Measurements from ENCODE around the gene OPN3. TPM values are rescaled to one million over a fixed set of nuclear protein-coding genes. Genes with fewer than 3 reads are reported as not detected.

OPN3 gene
- total RNA-seq, 2 donors from 2014 or later = 9.2 to 14.7 TPM

DNA sequence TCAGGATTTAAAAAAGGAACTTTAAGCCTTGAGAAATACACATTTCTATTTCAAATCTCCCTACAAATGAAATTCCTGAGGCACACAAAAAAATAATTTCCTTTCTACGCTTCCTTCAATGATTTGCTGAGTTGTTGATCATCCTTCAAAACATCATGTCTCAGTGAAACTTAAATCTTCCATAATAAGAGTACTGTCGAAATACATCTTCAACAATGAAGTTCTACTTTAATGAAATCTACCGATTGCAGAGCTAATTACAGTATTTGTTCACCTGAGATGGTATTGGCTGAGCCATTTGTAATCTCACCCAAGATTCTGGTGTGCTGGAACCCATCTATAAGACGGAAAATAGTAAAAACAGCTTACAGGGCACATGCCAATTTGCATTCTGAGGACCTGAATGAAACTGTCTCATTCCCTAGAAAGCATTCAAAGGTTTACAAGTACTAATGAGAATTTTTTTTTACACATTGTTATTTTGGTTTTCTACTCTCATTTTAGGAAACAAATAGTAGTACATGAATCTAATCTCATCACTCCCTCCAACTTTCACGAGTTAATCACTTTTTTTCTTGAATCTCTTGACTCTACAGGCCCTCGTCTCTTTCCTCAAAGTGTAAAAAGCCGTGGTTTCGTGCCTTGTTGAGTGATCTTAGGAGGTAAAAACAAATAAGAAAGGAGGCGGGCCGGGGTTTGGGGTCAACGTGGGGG lies 1.1 kb downstream of the OPN3 start:
- no peaks in the 10 kb centered on the region for H3K27me3 Mint-ChIP-seq
- H3K36me3 Mint-ChIP-seq (ENCODE audit: low read depth) = peaks cover 40% of the 10 kb centered on the region
- peak overlapping the region; percentile 83 for H3K4me3 Mint-ChIP-seq
- peak overlapping the region; percentile 60 for H3K27ac Mint-ChIP-seq
- peaks cover 25% of the 10 kb centered on the region for H3K4me1 Mint-ChIP-seq
- peaks cover 4% of the 10 kb centered on the region for H3K9me3 Mint-ChIP-seq
- ATAC-seq (replicated peaks) = no peak

DNA sequence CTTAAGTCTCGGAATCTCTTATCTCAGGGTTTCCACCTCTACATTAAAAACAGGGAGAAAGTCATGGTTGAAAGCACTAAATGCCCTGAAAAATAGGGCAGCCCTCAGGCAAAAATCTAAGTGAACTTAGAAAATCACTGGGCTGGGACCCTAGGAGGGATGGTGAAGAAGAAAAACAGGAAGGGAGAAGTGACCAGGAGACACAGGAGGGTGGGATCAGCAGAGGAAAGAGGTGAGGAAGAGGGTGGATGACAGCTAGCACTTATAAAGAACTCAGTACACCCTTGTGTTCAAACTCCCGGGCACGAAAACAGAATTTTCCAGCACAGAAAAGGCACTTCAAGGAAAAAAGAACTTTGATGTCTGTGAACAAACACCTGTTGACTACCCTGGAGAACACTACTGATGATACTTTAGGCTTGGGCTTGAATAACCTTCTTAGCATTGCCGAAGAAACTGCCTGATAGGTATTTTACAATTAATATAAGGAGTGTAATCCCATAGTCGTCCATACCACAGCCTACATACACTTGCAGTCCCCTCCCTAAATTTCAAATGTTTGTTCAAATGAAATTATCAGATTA lies 2.0 kb downstream of the OPN3 start:
- Mint-ChIP-seq H3K9me3 (peaks cover 4% of the 10 kb centered on the region), H3K27me3 (no peaks in the 10 kb centered on the region), H3K4me3 (peak overlapping the region; percentile 83), H3K27ac (no peak overlapping the region), H3K4me1 (peaks cover 25% of the 10 kb centered on the region), H3K36me3 (ENCODE audit: low read depth) (peaks cover 41% of the 10 kb centered on the region)
- no peak for ATAC-seq (replicated peaks)

DNA sequence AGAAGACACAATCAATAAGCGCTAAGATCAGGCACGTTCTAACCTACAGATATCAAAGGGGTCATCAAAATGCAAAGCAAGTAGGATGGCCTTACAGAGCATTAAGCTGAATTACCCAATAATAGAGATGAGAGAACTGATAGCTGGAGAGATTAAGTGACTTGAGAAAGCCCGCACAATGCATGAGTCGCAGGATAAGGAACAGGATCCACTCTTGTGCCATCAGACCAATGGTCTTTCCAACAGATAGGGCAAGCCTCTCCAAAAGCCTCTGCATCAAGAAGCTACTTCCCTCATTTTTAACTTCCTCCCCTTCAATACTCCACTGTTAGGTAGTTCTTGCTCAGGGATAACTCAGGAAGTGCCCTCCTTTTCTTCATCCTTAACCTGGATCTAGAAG lies 2.6 kb downstream of the OPN3 start:
- Mint-ChIP-seq H3K9me3 (peaks cover 4% of the 10 kb centered on the region), H3K4me3 (peak overlapping the region; percentile 83), H3K27me3 (no peaks in the 10 kb centered on the region), H3K36me3 (ENCODE audit: low read depth) (peaks cover 41% of the 10 kb centered on the region), H3K4me1 (peaks cover 25% of the 10 kb centered on the region), H3K27ac (no peak overlapping the region)
- ATAC-seq (replicated peaks) = no peak

DNA sequence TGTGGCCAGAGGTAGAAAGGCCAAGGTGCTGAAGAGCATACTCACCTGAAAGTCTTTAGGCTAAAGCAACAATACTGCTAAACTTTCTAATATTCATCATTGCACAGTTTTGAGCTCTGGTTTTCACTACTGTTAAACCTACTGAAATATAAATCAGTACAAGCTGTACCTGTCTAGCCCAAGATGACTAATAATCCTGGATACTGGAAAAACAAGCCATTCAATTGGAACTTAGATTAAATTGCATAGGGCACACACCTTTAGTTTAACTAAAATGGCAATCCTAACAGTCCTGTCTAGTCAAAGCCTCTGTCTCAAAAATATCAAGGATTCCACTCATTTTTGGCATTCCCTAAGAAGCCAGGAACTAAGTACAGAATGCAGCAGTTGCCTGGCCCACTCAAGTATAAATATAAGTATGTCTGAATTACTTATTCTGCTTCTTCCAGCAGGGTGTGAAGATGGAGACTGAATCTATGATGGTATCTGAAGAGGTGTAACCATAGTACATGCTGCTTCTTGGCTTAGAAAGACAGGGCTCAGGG lies 3.1 kb downstream of the OPN3 start:
- H3K4me3 Mint-ChIP-seq = peak overlapping the region; percentile 83
- peaks cover 27% of the 10 kb centered on the region for H3K4me1 Mint-ChIP-seq
- H3K9me3 Mint-ChIP-seq = peaks cover 4% of the 10 kb centered on the region
- H3K27ac Mint-ChIP-seq = no peak overlapping the region
- no peaks in the 10 kb centered on the region for H3K27me3 Mint-ChIP-seq
- no peak for ATAC-seq (replicated peaks)
- peaks cover 45% of the 10 kb centered on the region for H3K36me3 Mint-ChIP-seq (ENCODE audit: low read depth)

DNA sequence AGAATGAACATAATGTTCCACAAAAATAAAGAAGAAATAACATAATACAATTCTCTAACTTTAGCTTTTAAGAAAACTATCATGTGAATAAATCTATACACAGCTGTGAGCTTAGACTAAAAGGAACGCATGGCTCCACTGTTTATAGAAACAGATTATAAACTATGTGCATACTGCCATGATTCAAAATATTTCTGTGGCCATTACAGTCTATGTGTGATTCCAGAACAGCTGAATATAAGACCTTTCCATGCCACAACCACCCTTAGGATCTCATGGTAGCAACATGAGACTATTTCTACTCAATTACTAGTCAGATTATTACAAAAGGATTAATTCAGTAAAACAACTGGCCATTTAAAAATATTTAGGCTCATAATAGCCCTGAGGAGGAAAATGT lies 3.9 kb downstream of the OPN3 start:
- no peaks in the 10 kb centered on the region for H3K27me3 Mint-ChIP-seq
- H3K36me3 Mint-ChIP-seq (ENCODE audit: low read depth) = peaks cover 52% of the 10 kb centered on the region
- peaks cover 29% of the 10 kb centered on the region for H3K4me1 Mint-ChIP-seq
- no peak overlapping the region for H3K4me3 Mint-ChIP-seq
- H3K9me3 Mint-ChIP-seq = peaks cover 4% of the 10 kb centered on the region
- H3K27ac Mint-ChIP-seq = no peak overlapping the region
- ATAC-seq (replicated peaks) = no peak

DNA sequence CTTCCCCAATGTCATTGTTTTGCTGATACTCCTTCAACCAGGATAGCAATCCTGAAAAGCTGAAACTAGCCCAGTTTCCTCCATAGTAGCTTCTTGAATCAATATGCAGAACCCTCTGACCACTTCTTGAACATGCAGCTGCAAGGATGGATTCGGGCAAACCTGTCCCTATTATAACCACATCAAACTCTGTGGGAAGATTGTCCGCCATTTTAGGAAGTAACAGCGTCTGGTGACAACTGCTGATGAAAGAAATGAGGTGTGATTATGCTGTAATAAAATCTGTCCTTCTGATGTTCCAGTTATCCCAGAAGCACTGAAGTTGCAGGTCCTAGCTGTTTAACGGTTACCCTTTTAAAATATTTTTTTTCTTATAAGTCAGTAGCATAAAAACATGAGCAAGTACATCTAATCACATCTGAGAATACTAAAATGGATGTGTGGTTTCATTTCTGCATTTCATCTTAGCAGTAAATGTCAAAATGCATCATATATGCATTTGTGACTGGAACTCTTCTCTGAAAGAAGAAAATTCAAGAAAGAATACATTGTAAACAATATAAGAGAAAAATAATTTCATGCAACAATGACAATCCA lies 4.5 kb downstream of the OPN3 start:
- Mint-ChIP-seq H3K9me3 (peaks cover 2% of the 10 kb centered on the region), H3K36me3 (ENCODE audit: low read depth) (peaks cover 52% of the 10 kb centered on the region)

DNA sequence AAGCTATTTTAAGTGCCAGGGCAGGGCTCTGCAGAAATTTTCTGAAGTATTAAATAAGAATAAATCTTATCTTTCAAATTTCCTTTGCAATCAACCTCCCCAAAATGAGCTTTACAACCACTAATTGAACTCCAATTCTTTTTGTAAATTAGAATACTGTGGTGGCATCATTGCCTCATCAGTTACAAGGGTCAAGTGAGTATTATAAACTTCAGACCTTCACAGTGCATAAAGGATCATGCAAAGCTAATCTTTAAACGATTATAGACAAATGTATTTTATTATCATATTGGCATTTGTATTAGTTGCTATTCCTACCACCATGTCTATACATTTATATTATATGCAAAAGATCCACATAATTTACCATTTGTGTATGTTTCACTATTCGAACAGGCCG lies 7.2 kb downstream of the OPN3 start:
- no peak for ATAC-seq (replicated peaks)
- Mint-ChIP-seq H3K9me3 (no peaks in the 10 kb centered on the region), H3K4me1 (peaks cover 18% of the 10 kb centered on the region), H3K27me3 (no peaks in the 10 kb centered on the region), H3K36me3 (ENCODE audit: low read depth) (peaks cover 53% of the 10 kb centered on the region), H3K27ac (no peak overlapping the region), H3K4me3 (no peak overlapping the region)

More for the DNA sequence above, 4.5 kb downstream of the OPN3 start:
- Mint-ChIP-seq H3K27ac (no peak overlapping the region), H3K4me1 (peaks cover 23% of the 10 kb centered on the region), H3K27me3 (no peaks in the 10 kb centered on the region), H3K4me3 (no peak overlapping the region)
- ATAC-seq (replicated peaks) = no peak

DNA sequence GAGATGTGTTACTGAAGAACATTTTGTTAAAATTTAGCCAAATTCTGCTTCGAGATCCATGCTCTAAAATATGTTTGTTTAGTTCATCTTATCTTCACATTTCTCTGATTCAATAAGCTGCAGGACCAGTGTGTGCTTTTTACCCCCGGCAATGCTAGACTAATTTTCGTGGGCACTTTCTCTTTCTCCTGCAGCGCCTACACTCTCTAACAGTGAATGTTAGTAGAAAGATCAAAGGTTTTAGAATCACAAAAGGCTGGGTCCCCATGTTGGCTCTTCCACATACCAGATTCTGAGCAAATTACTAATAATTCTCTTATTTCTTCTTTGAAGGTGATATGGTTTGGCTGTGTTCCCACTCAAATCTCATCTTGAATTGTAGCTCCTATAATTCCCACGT lies 8.5 kb downstream of the OPN3 start:
- no peak for ATAC-seq (replicated peaks)
- Mint-ChIP-seq H3K27ac (no peak overlapping the region), H3K9me3 (no peaks in the 10 kb centered on the region), H3K4me1 (peaks cover 11% of the 10 kb centered on the region), H3K4me3 (no peak overlapping the region), H3K27me3 (no peaks in the 10 kb centered on the region), H3K36me3 (ENCODE audit: low read depth) (peaks cover 40% of the 10 kb centered on the region)

DNA sequence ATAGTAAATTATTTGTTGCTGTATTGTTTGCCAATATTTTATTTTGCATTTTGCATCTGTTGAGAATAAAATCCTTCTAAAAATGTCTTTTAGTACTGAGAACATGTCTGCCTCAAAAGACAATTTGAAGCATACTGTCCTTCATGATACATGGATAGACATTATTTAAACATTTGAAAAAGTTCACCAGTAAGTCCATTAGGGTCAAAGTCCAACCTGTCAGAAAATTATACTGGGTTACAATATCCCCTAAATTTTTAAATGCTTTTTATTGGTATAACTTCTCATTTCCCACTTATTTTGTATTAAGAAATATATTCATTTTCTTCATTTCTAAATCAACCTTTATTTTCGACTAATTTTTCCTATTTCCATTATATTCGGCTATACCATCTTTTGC lies 9.3 kb downstream of the OPN3 start:
- peaks cover 35% of the 10 kb centered on the region for H3K36me3 Mint-ChIP-seq (ENCODE audit: low read depth)
- peaks cover 11% of the 10 kb centered on the region for H3K4me1 Mint-ChIP-seq
- no peaks in the 10 kb centered on the region for H3K27me3 Mint-ChIP-seq
- no peaks in the 10 kb centered on the region for H3K9me3 Mint-ChIP-seq
- no peak overlapping the region for H3K27ac Mint-ChIP-seq
- no peak overlapping the region for H3K4me3 Mint-ChIP-seq
- no peak for ATAC-seq (replicated peaks)

DNA sequence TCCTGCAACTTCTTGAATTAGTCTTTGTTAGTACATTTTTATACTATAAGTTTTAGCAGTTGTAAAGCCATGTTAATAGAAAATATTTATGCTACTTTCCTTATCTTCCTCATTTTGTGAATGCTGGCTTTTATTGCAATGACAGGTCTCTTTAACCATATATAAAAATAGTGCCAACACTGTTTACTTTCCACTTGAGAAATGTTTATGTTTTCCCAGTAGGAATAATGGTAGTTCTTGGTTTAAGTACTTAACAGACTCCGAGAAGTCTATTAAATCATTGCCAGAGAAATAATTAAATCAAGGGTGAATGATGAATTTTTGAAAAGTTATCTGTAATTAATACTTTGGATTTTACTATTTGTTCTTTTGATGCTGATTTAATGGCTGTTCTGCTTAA lies 9.7 kb downstream of the OPN3 start:
- Mint-ChIP-seq H3K27me3 (no peaks in the 10 kb centered on the region), H3K27ac (no peak overlapping the region), H3K4me3 (no peak overlapping the region), H3K36me3 (ENCODE audit: low read depth) (peaks cover 31% of the 10 kb centered on the region), H3K9me3 (no peaks in the 10 kb centered on the region), H3K4me1 (peaks cover 11% of the 10 kb centered on the region)
- no peak for ATAC-seq (replicated peaks)

DNA sequence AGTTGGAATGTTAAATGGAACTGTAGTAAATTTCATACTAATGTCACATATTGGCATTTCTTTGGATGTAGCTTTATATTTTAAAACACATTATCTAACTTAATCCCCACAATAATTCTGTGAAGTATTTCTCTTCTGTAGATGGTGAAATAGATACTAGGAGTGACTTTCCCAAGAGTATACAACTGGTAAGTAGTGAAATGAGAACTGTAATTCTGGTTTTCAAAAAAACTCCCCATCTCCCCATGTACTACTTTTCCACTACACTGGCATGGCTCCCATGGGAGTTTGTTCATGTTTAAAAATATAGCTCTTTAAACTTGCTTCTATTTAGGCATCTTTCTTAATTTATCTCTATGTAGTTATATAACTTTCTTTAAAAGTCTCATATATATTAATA lies 10.2 kb downstream of the OPN3 start:
- ATAC-seq (replicated peaks) = no peak
- Mint-ChIP-seq H3K27me3 (no peaks in the 10 kb centered on the region), H3K4me1 (peaks cover 11% of the 10 kb centered on the region), H3K9me3 (no peaks in the 10 kb centered on the region), H3K4me3 (no peak overlapping the region), H3K27ac (no peak overlapping the region), H3K36me3 (ENCODE audit: low read depth) (peaks cover 26% of the 10 kb centered on the region)

DNA sequence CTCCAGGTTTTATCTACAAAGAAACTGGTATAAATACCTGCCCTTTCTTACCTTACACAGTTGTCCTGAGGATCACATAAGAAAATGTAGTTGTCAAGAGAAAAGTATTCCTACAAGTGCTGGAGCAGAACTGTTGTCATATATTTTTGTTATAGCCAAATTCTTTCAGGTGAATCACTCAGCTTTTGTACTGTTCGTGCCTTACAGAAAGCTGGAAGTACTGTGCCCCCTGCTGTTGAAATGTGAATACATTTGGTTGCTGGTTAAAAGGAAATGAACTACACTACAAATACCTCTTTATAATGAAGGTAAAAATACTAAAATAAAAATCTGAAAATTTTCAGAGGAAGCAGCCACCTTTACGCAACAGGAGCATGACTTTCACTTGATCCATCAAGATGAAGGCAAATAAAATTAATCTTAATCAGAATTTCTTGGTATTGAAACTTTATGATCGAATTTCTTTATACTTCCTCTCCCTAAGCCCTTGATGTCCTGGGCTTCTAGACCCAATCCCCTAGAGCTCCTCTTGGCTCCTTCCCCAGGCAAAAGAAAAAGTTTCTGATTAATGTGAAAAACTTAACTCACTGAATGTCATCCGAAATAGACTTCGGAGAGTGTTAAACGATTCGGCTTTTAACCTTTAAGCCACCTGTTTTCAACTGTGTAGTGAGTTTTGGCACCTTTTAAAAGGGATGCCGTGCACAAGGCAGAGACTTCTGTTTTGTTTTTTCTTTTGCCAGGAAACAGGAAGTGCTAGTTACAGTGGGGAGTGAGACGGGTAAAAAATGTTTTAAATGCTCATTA lies 12.5 kb downstream of the OPN3 start:
- Mint-ChIP-seq H3K9me3 (no peaks in the 10 kb centered on the region), H3K36me3 (ENCODE audit: low read depth) (peaks cover 15% of the 10 kb centered on the region), H3K4me3 (peak overlapping the region; percentile 22), H3K4me1 (peaks cover 11% of the 10 kb centered on the region), H3K27ac (no peak overlapping the region), H3K27me3 (no peaks in the 10 kb centered on the region)
- peak; percentile 76 for ATAC-seq (replicated peaks)

DNA sequence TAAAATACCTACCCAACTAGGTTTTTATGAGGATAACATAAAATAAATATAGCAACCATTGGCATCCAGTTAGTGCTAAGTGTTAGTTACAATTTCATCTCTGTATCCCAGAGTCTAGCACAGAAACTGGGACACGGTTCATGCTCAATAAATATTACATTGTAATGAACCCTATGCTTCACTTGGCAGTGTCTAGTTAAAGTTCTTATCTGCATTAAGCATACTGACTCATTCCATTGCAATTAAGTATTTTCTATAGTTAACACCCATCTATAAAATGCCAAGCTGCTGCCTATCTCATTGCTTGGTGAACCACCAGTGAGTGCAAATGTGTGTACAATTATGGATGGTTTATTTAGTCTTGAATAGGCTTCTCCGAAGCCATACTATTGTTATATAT lies 15.2 kb downstream of the OPN3 start:
- Mint-ChIP-seq H3K36me3 (ENCODE audit: low read depth) (peaks cover 5% of the 10 kb centered on the region), H3K4me3 (no peak overlapping the region), H3K27me3 (no peaks in the 10 kb centered on the region), H3K4me1 (peaks cover 7% of the 10 kb centered on the region), H3K9me3 (no peaks in the 10 kb centered on the region), H3K27ac (no peak overlapping the region)
- no peak for ATAC-seq (replicated peaks)

DNA sequence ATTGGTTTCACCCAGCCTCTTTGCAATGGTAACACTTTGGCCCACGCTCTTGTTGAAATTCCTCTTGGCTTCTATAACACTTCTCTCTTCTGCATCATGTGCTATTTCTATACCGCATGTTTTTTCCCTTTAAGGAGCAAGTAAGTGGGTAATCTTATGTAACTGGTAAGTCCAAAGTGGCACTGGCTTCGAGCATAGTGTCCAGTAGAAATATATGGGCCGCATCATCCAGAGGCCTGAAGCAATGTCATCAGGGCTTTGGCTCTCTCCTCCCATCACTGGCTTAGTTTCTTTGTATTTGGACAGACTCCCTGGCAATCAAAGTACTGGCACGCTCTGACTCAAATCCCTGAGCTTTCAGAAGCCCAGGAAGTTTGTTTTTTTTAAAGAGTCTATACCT lies 17.5 kb downstream of the OPN3 start:
- no peak for ATAC-seq (replicated peaks)
- no peaks in the 10 kb centered on the region for H3K36me3 Mint-ChIP-seq (ENCODE audit: low read depth)
- no peak overlapping the region for H3K27ac Mint-ChIP-seq
- no peaks in the 10 kb centered on the region for H3K4me1 Mint-ChIP-seq
- no peaks in the 10 kb centered on the region for H3K27me3 Mint-ChIP-seq
- H3K4me3 Mint-ChIP-seq = no peak overlapping the region
- H3K9me3 Mint-ChIP-seq = no peaks in the 10 kb centered on the region
